Activated naive CD4-positive, alpha-beta T cell treated with anti-CD3 and anti-CD28 coated beads, Interleukin-2, amount 10 ng/mL, durations not matched to agents 7 days and 5 days (primary cell): ENCODE results near the gene BAHCC1.

Experiments used
- CTCF ChIA-PET: fragments of 350-600 bp; sonication (Branson Sonifier 250); formaldehyde crosslinking; loops from one replicate; lab custom pipeline; 2021; ENCODE audit warnings: antibody characterized with exemption; lab: Charles Lee
- DNase-seq: peaks from one replicate; pipeline ENCODE4 v3.0.0-alpha.2; 2020
- H3K27ac Mint-ChIP-seq: one replicate; pipeline ENCODE4 v1.8.0; 2021; ENCODE audit warnings: mild to moderate bottlenecking, moderate library complexity, mixed read lengths
- H3K27me3 Mint-ChIP-seq: one replicate; pipeline ENCODE4 v1.8.0; 2021; ENCODE audit warnings: mild to moderate bottlenecking, mixed read lengths
- H3K36me3 Mint-ChIP-seq: one replicate; pipeline ENCODE4 v1.8.0; 2021; ENCODE audit warnings: mixed read lengths
- H3K4me1 Mint-ChIP-seq: one replicate; pipeline ENCODE4 v1.8.0; 2021; ENCODE audit warnings: mixed read lengths
- H3K4me3 Mint-ChIP-seq: one replicate; pipeline ENCODE4 v1.8.0; 2021; ENCODE audit warnings: mild to moderate bottlenecking, moderate library complexity, mixed read lengths
- H3K9me3 Mint-ChIP-seq: one replicate; pipeline ENCODE4 v1.8.0; 2021; ENCODE audit warnings: mixed read lengths

The BAHCC1 gene

GRCh38 chr17:81447331-81447933, 52.2 kb downstream of the BAHCC1 start:
- no peak overlapping the region for H3K27ac Mint-ChIP-seq
- DNase-seq, result no peak
- no peaks in the 10 kb centered on the region for H3K36me3 Mint-ChIP-seq
- no peak overlapping the region for H3K4me3 Mint-ChIP-seq
- no peaks in the 10 kb centered on the region for H3K9me3 Mint-ChIP-seq
- CTCF ChIA-PET, result no interaction called here
- H3K4me1 Mint-ChIP-seq, result no peaks in the 10 kb centered on the region
- peaks cover 3% of the 10 kb centered on the region for H3K27me3 Mint-ChIP-seq

DNA sequence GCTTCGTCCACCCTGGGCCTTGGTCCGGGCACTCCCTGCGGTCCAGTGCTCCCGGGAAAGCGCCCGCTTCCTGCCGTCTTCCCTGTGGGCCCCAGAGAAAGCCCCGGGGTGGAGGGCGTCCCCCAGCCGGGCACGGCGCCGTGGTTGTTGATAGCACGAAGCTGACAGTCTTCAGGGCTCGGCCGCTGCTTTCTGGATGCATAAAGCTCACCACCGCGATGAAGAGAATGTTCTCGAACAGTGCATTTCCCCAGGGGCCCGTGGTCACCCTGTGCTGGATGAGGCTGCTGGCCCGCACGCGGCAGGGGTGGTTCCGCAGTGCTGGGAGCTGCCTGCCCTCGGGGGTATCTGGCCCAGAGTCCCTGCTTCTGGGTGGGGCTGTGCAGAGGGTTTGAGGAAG, 53.2 kb downstream of the BAHCC1 start:
- H3K27ac Mint-ChIP-seq, result no peak overlapping the region
- no peak for DNase-seq
- peaks cover 3% of the 10 kb centered on the region for H3K27me3 Mint-ChIP-seq
- H3K36me3 Mint-ChIP-seq, result no peaks in the 10 kb centered on the region
- H3K4me3 Mint-ChIP-seq, result no peak overlapping the region
- H3K9me3 Mint-ChIP-seq, result no peaks in the 10 kb centered on the region
- peaks cover 4% of the 10 kb centered on the region for H3K4me1 Mint-ChIP-seq
- CTCF ChIA-PET, result no interaction called here

GRCh38 chr17:81448950-81449349, 53.7 kb downstream of the BAHCC1 start:
- Mint-ChIP-seq H3K27me3 (peaks cover 3% of the 10 kb centered on the region), H3K36me3 (no peaks in the 10 kb centered on the region), H3K9me3 (no peaks in the 10 kb centered on the region), H3K4me3 (no peak overlapping the region), H3K4me1 (peaks cover 9% of the 10 kb centered on the region), H3K27ac (no peak overlapping the region)
- CTCF ChIA-PET, result no interaction called here
- DNase-seq, result no peak

DNA sequence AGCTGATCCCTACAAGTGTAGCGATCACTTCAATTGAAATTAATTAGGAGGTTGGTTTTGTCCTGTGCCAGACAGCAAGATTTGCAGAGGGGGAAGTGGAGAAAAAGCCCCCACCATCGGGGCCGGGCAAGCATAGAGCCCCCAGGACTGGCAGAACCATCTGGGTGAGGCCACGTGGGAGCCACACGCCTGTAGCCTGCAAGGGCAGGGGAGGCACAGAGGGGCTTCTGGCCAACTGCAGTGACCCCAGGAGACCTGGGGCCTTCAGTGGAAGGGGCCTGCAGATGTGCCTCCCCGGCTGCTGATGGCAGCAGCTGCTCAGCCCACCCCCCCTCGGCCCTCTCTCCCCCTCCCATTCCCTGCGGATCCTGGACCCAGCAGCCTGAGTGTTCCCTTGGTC, 54.1 kb downstream of the BAHCC1 start:
- Mint-ChIP-seq H3K27ac (no peak overlapping the region), H3K36me3 (no peaks in the 10 kb centered on the region), H3K9me3 (no peaks in the 10 kb centered on the region), H3K27me3 (peaks cover 3% of the 10 kb centered on the region), H3K4me3 (no peak overlapping the region), H3K4me1 (peaks cover 12% of the 10 kb centered on the region)
- DNase-seq, result no peak
- CTCF ChIA-PET, result no interaction called here

DNA sequence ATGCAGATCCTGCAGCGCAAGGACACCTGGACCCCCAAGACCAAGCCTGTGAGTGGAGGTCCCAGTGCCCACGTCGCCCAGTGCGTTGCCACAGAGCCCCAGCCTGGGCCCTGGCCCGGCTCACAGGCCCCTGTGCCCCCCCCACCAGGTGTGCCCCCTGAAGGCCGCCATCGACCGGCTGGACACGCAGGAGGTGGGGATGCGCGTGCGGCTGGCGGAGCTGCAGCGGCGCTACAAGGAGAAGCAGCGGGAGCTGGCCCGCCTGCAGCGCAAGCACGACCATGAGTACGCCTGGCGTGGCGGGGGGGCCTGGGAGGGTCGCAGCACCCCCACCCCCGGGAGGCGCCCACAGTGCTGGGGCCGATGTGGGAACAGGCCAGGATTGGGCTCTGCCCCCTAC, 56.6 kb downstream of the BAHCC1 start:
- CTCF ChIA-PET, result no interaction called here
- no peak overlapping the region for H3K4me3 Mint-ChIP-seq
- DNase-seq, result no peak
- peaks cover 14% of the 10 kb centered on the region for H3K27me3 Mint-ChIP-seq
- H3K36me3 Mint-ChIP-seq, result no peaks in the 10 kb centered on the region
- H3K4me1 Mint-ChIP-seq, result peaks cover 12% of the 10 kb centered on the region
- H3K27ac Mint-ChIP-seq, result no peak overlapping the region
- no peaks in the 10 kb centered on the region for H3K9me3 Mint-ChIP-seq

GRCh38 chr17:81452551-81452950, 57.3 kb downstream of the BAHCC1 start:
- peaks cover 14% of the 10 kb centered on the region for H3K27me3 Mint-ChIP-seq
- H3K4me1 Mint-ChIP-seq, result peaks cover 12% of the 10 kb centered on the region
- H3K36me3 Mint-ChIP-seq, result no peaks in the 10 kb centered on the region
- CTCF ChIA-PET, result no interaction called here
- H3K27ac Mint-ChIP-seq, result no peak overlapping the region
- H3K4me3 Mint-ChIP-seq, result no peak overlapping the region
- DNase-seq, result no peak
- no peaks in the 10 kb centered on the region for H3K9me3 Mint-ChIP-seq

- H3K4me3 Mint-ChIP-seq, result no peak overlapping the region
These were observed 57.8 kb downstream of the BAHCC1 start for GRCh38 chr17:81453076-81453475.

DNA sequence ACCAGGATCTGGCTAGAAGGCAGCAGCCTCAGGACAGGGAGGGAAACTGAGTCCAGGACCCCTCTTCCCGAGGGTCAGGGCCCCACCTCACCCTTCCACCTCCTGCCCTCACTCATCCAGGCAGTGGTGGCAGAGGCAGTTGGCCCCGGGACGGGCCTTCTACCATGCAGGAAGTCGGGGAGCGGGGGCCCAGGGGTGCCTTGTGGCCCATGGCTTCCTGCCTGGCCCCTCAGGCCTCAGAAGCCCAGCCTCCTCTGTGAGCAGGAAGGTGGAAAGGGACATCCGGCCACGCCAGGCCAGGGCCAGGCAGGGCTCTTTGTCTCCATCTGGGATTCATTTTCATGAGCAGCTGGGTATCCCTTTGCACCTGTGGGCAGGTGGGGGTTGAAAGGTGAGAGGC, 58.5 kb downstream of the BAHCC1 start:
- H3K36me3 Mint-ChIP-seq, result no peaks in the 10 kb centered on the region
- H3K27ac Mint-ChIP-seq, result no peak overlapping the region
- peak; percentile 69 for DNase-seq
- H3K4me1 Mint-ChIP-seq, result peaks cover 12% of the 10 kb centered on the region
- CTCF ChIA-PET, result no interaction called here
- no peak overlapping the region for H3K4me3 Mint-ChIP-seq
- H3K27me3 Mint-ChIP-seq, result peaks cover 14% of the 10 kb centered on the region
- no peaks in the 10 kb centered on the region for H3K9me3 Mint-ChIP-seq

More at GRCh38 chr17:81453076-81453475, 57.8 kb downstream of the BAHCC1 start:
- H3K27me3 Mint-ChIP-seq, result peaks cover 14% of the 10 kb centered on the region
- DNase-seq, result no peak
- CTCF ChIA-PET, result no interaction called here
- no peaks in the 10 kb centered on the region for H3K36me3 Mint-ChIP-seq
- no peak overlapping the region for H3K27ac Mint-ChIP-seq
- no peaks in the 10 kb centered on the region for H3K9me3 Mint-ChIP-seq
- peaks cover 12% of the 10 kb centered on the region for H3K4me1 Mint-ChIP-seq

- DNase-seq, result no peak
- no peaks in the 10 kb centered on the region for H3K36me3 Mint-ChIP-seq
- peaks cover 12% of the 10 kb centered on the region for H3K4me1 Mint-ChIP-seq
- no peak overlapping the region for H3K4me3 Mint-ChIP-seq
- H3K27ac Mint-ChIP-seq, result no peak overlapping the region
- CTCF ChIA-PET, result no interaction called here
- H3K9me3 Mint-ChIP-seq, result no peaks in the 10 kb centered on the region
- H3K27me3 Mint-ChIP-seq, result peaks cover 14% of the 10 kb centered on the region
These were observed 59.2 kb downstream of the BAHCC1 start for GRCh38 chr17:81454473-81454872.

GRCh38 chr17:81455387-81455786, 60.1 kb downstream of the BAHCC1 start:
- Mint-ChIP-seq H3K36me3 (no peaks in the 10 kb centered on the region), H3K9me3 (no peaks in the 10 kb centered on the region), H3K27me3 (peaks cover 14% of the 10 kb centered on the region), H3K4me3 (no peak overlapping the region), H3K27ac (no peak overlapping the region), H3K4me1 (peaks cover 12% of the 10 kb centered on the region)
- CTCF ChIA-PET, result no interaction called here
- DNase-seq, result no peak

- H3K4me3 Mint-ChIP-seq, result no peak overlapping the region
- H3K4me1 Mint-ChIP-seq, result peaks cover 12% of the 10 kb centered on the region
- DNase-seq, result no peak
- H3K36me3 Mint-ChIP-seq, result no peaks in the 10 kb centered on the region
- H3K27me3 Mint-ChIP-seq, result peaks cover 11% of the 10 kb centered on the region
- H3K9me3 Mint-ChIP-seq, result no peaks in the 10 kb centered on the region
- no peak overlapping the region for H3K27ac Mint-ChIP-seq
- CTCF ChIA-PET, result no interaction called here
These were observed 60.8 kb downstream of the BAHCC1 start for GRCh38 chr17:81456091-81456490.

GRCh38 chr17:81456798-81457197, 61.5 kb downstream of the BAHCC1 start:
- peaks cover 11% of the 10 kb centered on the region for H3K27me3 Mint-ChIP-seq
- H3K36me3 Mint-ChIP-seq, result no peaks in the 10 kb centered on the region
- no peaks in the 10 kb centered on the region for H3K9me3 Mint-ChIP-seq
- DNase-seq, result no peak
- no peak overlapping the region for H3K27ac Mint-ChIP-seq
- H3K4me1 Mint-ChIP-seq, result peaks cover 12% of the 10 kb centered on the region
- H3K4me3 Mint-ChIP-seq, result no peak overlapping the region
- CTCF ChIA-PET, result no interaction called here

DNA sequence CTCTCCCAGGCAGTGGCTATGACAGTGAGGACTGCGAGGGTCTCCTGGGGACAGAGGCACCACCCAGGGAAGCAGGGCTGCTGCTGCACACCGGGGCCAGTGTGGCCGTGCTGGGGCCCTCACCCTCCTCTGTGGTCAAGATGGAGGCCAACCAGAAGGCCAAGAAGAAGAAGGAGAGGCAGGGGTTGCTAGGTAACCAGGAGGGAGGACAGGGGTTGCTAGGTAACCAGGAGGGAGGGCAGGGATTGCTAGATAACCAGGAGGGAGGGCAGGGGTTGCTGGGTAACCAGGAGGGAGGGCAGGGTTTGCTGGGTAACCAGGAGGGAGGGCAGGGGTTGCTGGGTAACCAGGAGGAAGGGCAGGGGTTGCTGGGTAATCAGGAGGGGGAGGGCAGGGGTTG, 62.1 kb downstream of the BAHCC1 start:
- CTCF ChIA-PET, result no interaction called here
- H3K27ac Mint-ChIP-seq, result no peak overlapping the region
- H3K27me3 Mint-ChIP-seq, result peaks cover 11% of the 10 kb centered on the region
- no peak for DNase-seq
- no peaks in the 10 kb centered on the region for H3K36me3 Mint-ChIP-seq
- H3K4me1 Mint-ChIP-seq, result peaks cover 12% of the 10 kb centered on the region
- no peaks in the 10 kb centered on the region for H3K9me3 Mint-ChIP-seq
- H3K4me3 Mint-ChIP-seq, result no peak overlapping the region

DNA sequence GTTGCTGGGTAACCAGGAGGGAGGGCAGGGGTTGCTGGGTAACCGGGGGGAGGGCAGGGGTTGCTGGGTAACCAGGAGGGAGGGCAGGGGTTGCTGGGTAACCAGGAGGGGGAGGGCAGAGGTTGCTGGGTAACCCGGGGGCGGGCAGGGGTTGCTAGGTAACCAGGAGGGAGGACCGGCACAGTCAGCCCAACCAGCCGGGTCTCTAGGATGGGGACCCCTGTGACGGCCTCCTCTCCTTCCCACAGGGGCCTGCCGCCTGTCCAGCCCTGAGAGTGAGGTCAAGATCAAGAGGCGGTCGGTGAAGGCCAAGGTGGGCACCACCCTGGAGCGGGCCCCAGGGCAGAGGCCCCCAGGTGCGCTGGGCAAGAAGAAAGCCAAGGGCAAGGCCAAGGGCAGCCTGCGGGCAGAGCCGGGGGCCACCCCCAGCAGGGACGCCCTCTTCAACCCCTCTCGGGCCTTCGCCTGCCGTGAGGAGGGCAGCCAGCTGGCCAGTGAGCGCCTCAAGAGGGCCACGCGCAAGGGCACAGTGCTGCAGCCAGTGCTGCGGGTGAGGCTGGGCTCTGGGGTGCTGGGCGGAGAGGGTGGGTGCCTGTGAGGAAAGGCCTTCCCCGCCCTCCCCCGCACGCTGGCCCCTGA, 62.8 kb downstream of the BAHCC1 start:
- Mint-ChIP-seq H3K27me3 (peaks cover 11% of the 10 kb centered on the region), H3K9me3 (no peaks in the 10 kb centered on the region), H3K4me1 (peaks cover 12% of the 10 kb centered on the region), H3K27ac (no peak overlapping the region), H3K4me3 (no peak overlapping the region), H3K36me3 (no peaks in the 10 kb centered on the region)
- CTCF ChIA-PET, result no interaction called here
- peak; percentile 28 for DNase-seq

DNA sequence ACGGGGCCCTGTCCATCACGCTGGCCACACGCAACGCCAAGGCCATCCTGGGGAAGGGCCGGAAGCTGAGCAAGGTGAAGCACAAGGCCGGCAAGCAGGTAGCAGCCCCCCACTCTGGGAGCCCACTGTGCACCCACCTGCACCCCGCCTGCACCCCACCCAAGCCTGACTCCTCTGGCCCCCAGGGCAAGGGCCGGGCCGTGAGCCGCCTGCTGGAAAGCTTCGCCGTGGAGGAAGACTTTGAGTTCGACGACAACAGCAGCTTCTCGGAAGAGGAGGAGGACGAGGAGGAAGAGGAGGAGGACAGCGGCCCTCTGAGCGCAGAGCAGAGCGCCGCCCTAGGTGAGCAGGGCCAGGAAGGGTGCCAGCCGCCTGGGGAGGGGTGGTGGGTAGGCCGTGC, 63.4 kb downstream of the BAHCC1 start:
- CTCF ChIA-PET, result no interaction called here
- no peaks in the 10 kb centered on the region for H3K36me3 Mint-ChIP-seq
- H3K27ac Mint-ChIP-seq, result no peak overlapping the region
- H3K4me3 Mint-ChIP-seq, result no peak overlapping the region
- peaks cover 11% of the 10 kb centered on the region for H3K27me3 Mint-ChIP-seq
- no peak for DNase-seq
- peaks cover 6% of the 10 kb centered on the region for H3K4me1 Mint-ChIP-seq
- H3K9me3 Mint-ChIP-seq, result no peaks in the 10 kb centered on the region
